Measurements from ENCODE around the gene SH3GLB2. TPM values are rescaled to one million over a fixed set of nuclear protein-coding genes. Genes with fewer than 3 reads are reported as not detected.
A peak's percentile ranks its signal among the peaks of the same experiment; 100 is the strongest.

Gene SH3GLB2
- total RNA-seq, 1 experiment from 2014 or later: 42.7 TPM

DNA sequence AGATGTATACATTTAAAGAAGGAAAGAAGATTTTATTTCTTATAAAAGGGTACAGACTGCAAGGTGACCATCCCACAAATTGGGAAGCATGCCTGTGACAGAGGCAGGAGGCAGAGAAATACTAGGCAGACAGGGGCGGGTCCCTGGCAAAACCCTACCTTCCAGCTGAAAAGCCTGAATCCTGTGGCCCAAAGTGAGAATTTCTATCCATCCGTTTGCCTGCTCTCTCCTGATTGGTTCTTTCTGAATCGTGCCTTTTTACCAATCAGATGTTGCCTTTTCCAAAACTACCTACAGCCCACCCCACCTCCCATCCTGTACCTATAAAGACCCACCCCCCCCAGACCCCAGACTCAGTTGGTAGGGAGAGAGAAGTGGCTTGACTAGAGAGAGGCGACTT, 3.4 kb upstream of the SH3GLB2 start:
- Histone ChIP-seq H3K4me3 (no peak overlapping the region), H3K27me3 (no peaks in the 10 kb centered on the region), H3K36me3 (no peaks in the 10 kb centered on the region), H3K9me3 (no peaks in the 10 kb centered on the region)
- no peak for DNase-seq

- Histone ChIP-seq H3K4me3 (no peak overlapping the region), H3K9me3 (no peaks in the 10 kb centered on the region)
These were observed 2.1 kb upstream of the SH3GLB2 start for GRCh38 chr9:129030191-129030590.

GRCh38 chr9:129027685-129028191, 393 bp downstream of the SH3GLB2 start:
- Histone ChIP-seq H3K4me3 (peak overlapping the region; percentile 65), H3K27me3 (no peaks in the 10 kb centered on the region), H3K9me3 (no peaks in the 10 kb centered on the region), H3K36me3 (no peaks in the 10 kb centered on the region)
- no peak for DNase-seq

More at GRCh38 chr9:129030191-129030590, 2.1 kb upstream of the SH3GLB2 start:
- no peaks in the 10 kb centered on the region for H3K36me3 ChIP-seq
- no peaks in the 10 kb centered on the region for H3K27me3 ChIP-seq
- no peak for DNase-seq

DNA sequence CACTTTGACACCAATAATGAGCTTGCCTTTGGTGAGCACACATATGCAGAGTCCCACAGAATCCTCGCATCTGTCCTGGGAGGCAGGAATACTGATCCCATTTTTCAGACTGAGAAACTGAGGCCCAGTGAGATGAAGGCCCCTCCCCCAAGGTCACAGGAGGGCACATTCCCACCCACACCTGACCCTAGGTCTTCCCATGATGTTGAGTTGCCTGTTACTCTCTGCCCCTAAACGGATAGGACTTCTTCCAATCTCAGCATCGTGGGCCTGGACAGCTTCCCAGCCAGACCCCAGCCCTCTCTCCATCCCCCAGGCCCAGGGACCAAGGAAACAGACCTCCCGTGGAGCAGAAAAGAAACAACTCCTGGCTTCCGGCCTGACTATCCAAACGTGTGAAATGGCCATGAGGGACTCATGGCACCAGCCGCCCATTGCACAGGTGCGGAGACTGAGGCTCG, 877 bp downstream of the SH3GLB2 start:
- H3K36me3 ChIP-seq: no peaks in the 10 kb centered on the region
- DNase-seq: no peak
- peak overlapping the region; percentile 65 for H3K4me3 ChIP-seq
- H3K27me3 ChIP-seq: no peaks in the 10 kb centered on the region
- H3K9me3 ChIP-seq: no peaks in the 10 kb centered on the region

- H3K36me3 ChIP-seq: no peaks in the 10 kb centered on the region
- H3K9me3 ChIP-seq: no peaks in the 10 kb centered on the region
- no peak for DNase-seq
- H3K4me3 ChIP-seq: peak overlapping the region; percentile 65
- H3K27me3 ChIP-seq: no peaks in the 10 kb centered on the region
These were observed 1.5 kb downstream of the SH3GLB2 start for GRCh38 chr9:129026442-129027223.

DNA sequence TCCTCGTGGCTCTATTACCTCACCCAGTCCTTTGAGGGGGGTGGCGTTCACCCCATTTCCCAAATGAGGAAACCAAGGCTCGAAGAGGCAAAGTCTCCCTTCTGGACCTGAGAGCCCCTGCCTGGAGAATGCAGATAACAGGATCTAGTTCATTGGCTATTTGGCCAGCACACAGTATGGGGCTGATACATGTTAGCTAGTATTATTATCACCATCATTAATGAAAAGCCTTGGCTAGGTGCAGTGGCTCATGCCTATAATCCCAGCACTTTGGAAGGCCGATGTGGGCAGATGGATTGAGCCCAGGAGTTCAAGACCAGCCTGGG, 4.3 kb downstream of the SH3GLB2 start:
- H3K4me3 ChIP-seq: no peak overlapping the region
- H3K36me3 ChIP-seq: no peaks in the 10 kb centered on the region
- H3K9me3 ChIP-seq: no peaks in the 10 kb centered on the region
- H3K27me3 ChIP-seq: no peaks in the 10 kb centered on the region
- no peak for DNase-seq

- DNase-seq: peak; percentile 92
- H3K4me3 ChIP-seq: no peak overlapping the region
- H3K36me3 ChIP-seq: no peaks in the 10 kb centered on the region
These were observed 4.9 kb downstream of the SH3GLB2 start for GRCh38 chr9:129023036-129023907.

GRCh38 chr9:129022037-129022436, 6.1 kb downstream of the SH3GLB2 start:
- Histone ChIP-seq H3K4me3 (no peak overlapping the region), H3K27me3 (no peaks in the 10 kb centered on the region), H3K9me3 (no peaks in the 10 kb centered on the region), H3K36me3 (no peaks in the 10 kb centered on the region)
- DNase-seq: no peak

More at GRCh38 chr9:129023036-129023907, 4.9 kb downstream of the SH3GLB2 start:
- H3K27me3 ChIP-seq: no peaks in the 10 kb centered on the region
- H3K9me3 ChIP-seq: no peaks in the 10 kb centered on the region

- H3K4me3 ChIP-seq: no peak overlapping the region
- H3K9me3 ChIP-seq: no peaks in the 10 kb centered on the region
- no peaks in the 10 kb centered on the region for H3K27me3 ChIP-seq
- no peaks in the 10 kb centered on the region for H3K36me3 ChIP-seq
- no peak for DNase-seq
These were observed 7.0 kb downstream of the SH3GLB2 start for GRCh38 chr9:129021091-129021490.

DNA sequence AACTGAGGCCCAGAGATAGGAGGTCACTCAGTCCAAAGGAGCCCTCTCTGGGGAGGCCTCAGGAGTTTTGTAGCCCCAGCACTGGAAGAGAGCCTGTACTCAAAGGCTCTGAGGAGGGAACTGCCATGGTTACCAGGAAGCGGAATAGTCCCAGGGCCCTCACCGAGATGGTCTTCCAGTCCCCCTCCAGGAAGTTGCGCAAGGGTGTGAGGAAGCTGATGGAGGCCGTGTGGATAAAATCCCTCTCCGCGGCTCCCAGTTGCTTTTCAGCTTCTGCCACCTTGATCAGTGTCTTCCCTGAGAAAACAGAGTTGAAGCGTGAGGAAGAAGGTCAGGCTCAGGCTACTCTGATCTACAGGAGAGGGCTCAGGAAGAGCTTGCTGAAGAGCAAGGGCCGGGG, 13.5 kb downstream of the SH3GLB2 start:
- no peak for DNase-seq
- H3K9me3 ChIP-seq: no peaks in the 10 kb centered on the region

GRCh38 chr9:129014124-129014523, 14.0 kb downstream of the SH3GLB2 start:
- no peaks in the 10 kb centered on the region for H3K9me3 ChIP-seq
- H3K27me3 ChIP-seq: no peaks in the 10 kb centered on the region
- DNase-seq: no peak
- no peaks in the 10 kb centered on the region for H3K36me3 ChIP-seq
- H3K4me3 ChIP-seq: no peak overlapping the region

More for the DNA sequence above, 13.5 kb downstream of the SH3GLB2 start:
- H3K4me3 ChIP-seq: no peak overlapping the region
- no peaks in the 10 kb centered on the region for H3K36me3 ChIP-seq
- no peaks in the 10 kb centered on the region for H3K27me3 ChIP-seq

DNA sequence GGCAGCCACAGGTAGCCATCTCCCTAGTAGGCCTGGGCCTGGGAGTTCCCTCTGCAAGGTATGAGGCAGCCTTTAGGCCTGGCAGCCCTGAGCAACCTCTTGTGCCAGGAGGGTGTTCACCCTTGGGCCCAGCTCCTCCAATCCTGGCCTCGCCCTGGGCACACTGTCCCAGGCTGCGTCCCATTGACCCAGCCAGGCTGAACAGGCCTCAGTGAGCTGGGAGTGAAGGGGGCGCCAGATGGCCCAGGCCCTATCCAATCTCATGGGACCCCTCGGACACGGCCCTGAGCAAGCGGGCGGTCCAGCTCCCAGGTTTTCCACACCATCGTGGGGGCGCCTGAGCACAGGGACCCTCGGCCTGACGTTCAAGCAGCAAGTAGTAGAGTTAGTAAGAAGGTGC, 14.5 kb downstream of the SH3GLB2 start:
- no peaks in the 10 kb centered on the region for H3K36me3 ChIP-seq
- no peak overlapping the region for H3K4me3 ChIP-seq
- no peaks in the 10 kb centered on the region for H3K27me3 ChIP-seq
- no peaks in the 10 kb centered on the region for H3K9me3 ChIP-seq
- DNase-seq: no peak

- Histone ChIP-seq H3K9me3 (no peaks in the 10 kb centered on the region), H3K36me3 (peaks cover 2% of the 10 kb centered on the region), H3K27me3 (no peaks in the 10 kb centered on the region), H3K4me3 (no peak overlapping the region)
- no peak for DNase-seq
These were observed 15.2 kb downstream of the SH3GLB2 start for GRCh38 chr9:129012893-129013448.

DNA sequence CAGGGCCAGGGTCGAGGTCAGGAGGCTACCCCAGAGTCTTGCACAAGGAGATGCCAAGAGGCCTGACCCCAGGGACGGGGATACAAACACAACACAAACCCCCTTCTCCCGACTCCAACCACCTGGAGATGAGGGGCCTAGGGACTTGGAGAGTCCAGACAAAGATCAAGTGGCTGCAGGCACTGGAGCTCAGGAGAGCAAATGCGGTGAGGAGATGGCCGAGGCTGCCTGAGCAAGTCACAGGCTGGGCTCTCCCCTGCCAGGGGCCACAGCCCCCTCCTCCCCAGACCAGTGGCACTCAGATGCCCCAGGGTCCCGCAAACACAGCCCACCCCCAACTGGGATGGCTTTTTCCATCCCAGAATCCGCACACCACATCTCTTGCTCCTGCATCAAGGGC, 15.8 kb downstream of the SH3GLB2 start:
- H3K9me3 ChIP-seq: no peaks in the 10 kb centered on the region
- DNase-seq: no peak
- no peaks in the 10 kb centered on the region for H3K27me3 ChIP-seq
- peaks cover 8% of the 10 kb centered on the region for H3K36me3 ChIP-seq
- H3K4me3 ChIP-seq: no peak overlapping the region

- no peaks in the 10 kb centered on the region for H3K27me3 ChIP-seq
- peaks cover 13% of the 10 kb centered on the region for H3K36me3 ChIP-seq
- H3K9me3 ChIP-seq: no peaks in the 10 kb centered on the region
- no peak for DNase-seq
- H3K4me3 ChIP-seq: no peak overlapping the region
These were observed 16.4 kb downstream of the SH3GLB2 start for GRCh38 chr9:129011761-129012181.

- no peak overlapping the region for H3K4me3 ChIP-seq
- DNase-seq: no peak
- peaks cover 18% of the 10 kb centered on the region for H3K36me3 ChIP-seq
- H3K27me3 ChIP-seq: no peaks in the 10 kb centered on the region
- no peaks in the 10 kb centered on the region for H3K9me3 ChIP-seq
These were observed 17.0 kb downstream of the SH3GLB2 start for GRCh38 chr9:129011170-129011569.

Data from MG63 (cell line).